ENCODE measurements around the gene PRIM2.
A peak's percentile ranks its signal among the peaks of the same experiment; 100 is the strongest.
"Not testable (repeated sequence)": the region's sequence is repeated elsewhere in the genome, so short reads cannot be mapped to it uniquely, and the experiment has no call there.

The PRIM2 gene

GRCh38 chr6:57606331-57606730, 288.9 kb downstream of the PRIM2 start:
- DNase-seq (ENCODE audit: low read depth), result not testable (repeated sequence)

GRCh38 chr6:57610612-57611011, 293.2 kb downstream of the PRIM2 start:
- DNase-seq (ENCODE audit: low read depth), result not testable (repeated sequence)

GRCh38 chr6:57618959-57619358, 301.5 kb downstream of the PRIM2 start:
- DNase-seq (ENCODE audit: low read depth), result not testable (repeated sequence)

- not testable (repeated sequence) for DNase-seq (ENCODE audit: low read depth)
Observed at GRCh38 chr6:57631773-57632172, 314.3 kb downstream of the PRIM2 start.

GRCh38 chr6:57658526-57658925, 341.1 kb downstream of the PRIM2 start:
- DNase-seq (ENCODE audit: low read depth), result not testable (repeated sequence)

GRCh38 chr6:57659794-57660193, 342.4 kb downstream of the PRIM2 start:
- not testable (repeated sequence) for DNase-seq (ENCODE audit: low read depth)

- DNase-seq (ENCODE audit: low read depth), result not testable (repeated sequence)
Observed at GRCh38 chr6:57660940-57661339, 343.5 kb downstream of the PRIM2 start.

- DNase-seq (ENCODE audit: low read depth), result not testable (repeated sequence)
Observed at GRCh38 chr6:57668108-57668507, 350.7 kb downstream of the PRIM2 start.

GRCh38 chr6:57671237-57671636, 353.8 kb downstream of the PRIM2 start:
- not testable (repeated sequence) for DNase-seq (ENCODE audit: low read depth)

- DNase-seq (ENCODE audit: low read depth), result peak; percentile 39
Observed at GRCh38 chr6:57671937-57672627, 354.7 kb downstream of the PRIM2 start.

GRCh38 chr6:57673281-57673680, 355.9 kb downstream of the PRIM2 start:
- DNase-seq (ENCODE audit: low read depth), result not testable (repeated sequence)

GRCh38 chr6:57675386-57675785, 358.0 kb downstream of the PRIM2 start:
- DNase-seq (ENCODE audit: low read depth), result not testable (repeated sequence)

GRCh38 chr6:57696382-57696781, 379.0 kb downstream of the PRIM2 start:
- DNase-seq (ENCODE audit: low read depth), result not testable (repeated sequence)

Data from stromal cell of bone marrow (primary cell).